Epidermal melanocyte (primary cell): Measurements from ENCODE around the gene FAIM2.

Experiments
- DNase-seq: peaks from one replicate; pipeline ENCODE4 v3.0.0; 2011; ENCODE audit warnings: low spot score; ENCODE audit not compliant: insufficient read length

The FAIM2 gene

GRCh38 chr12:49939707-49940106, 36.0 kb upstream of the FAIM2 start:
- no peak for DNase-seq

- no peak for DNase-seq
Measured at GRCh38 chr12:49939307-49939706, 35.6 kb upstream of the FAIM2 start.

- DNase-seq, result no peak
Measured at GRCh38 chr12:49937639-49938300, 34.1 kb upstream of the FAIM2 start.

DNA sequence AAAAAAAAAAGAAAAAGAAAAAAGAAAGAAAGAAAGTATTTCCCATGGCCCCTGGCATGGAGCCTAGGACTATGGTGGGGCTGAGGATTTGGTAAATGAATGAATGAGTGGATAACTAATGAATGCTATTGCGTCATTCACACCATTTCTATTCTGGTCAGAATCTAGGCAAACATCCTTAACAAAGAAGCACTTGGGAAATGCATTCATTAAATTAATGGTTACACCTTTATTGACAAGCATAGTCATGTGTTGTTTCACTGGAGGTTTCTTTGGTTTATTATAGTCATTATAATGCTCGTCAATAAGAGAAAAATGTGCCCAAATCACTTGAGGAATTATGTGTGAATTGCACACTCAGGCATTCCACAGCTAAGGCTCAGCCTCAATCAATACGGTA, 33.2 kb upstream of the FAIM2 start:
- DNase-seq, result no peak

DNA sequence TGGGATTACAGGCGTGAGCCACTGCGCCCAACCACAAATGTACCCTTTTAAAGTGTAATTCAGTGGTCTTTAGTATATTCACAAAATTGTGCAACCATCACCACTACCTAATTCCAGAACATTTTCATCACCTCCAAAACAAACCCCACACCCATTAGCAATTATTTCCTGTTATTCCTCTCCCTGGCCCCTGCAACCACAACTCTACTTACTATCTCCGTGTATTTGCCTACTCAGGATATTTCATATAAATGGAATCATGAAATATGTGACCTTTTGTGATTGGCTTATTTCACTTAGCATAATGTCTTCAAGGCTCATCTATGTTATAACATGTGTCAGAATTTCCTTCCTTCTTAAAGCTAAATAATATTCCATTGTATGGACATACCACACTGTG, 30.8 kb upstream of the FAIM2 start:
- no peak for DNase-seq

- no peak for DNase-seq
Measured at GRCh38 chr12:49933796-49934195, 30.1 kb upstream of the FAIM2 start.

DNA sequence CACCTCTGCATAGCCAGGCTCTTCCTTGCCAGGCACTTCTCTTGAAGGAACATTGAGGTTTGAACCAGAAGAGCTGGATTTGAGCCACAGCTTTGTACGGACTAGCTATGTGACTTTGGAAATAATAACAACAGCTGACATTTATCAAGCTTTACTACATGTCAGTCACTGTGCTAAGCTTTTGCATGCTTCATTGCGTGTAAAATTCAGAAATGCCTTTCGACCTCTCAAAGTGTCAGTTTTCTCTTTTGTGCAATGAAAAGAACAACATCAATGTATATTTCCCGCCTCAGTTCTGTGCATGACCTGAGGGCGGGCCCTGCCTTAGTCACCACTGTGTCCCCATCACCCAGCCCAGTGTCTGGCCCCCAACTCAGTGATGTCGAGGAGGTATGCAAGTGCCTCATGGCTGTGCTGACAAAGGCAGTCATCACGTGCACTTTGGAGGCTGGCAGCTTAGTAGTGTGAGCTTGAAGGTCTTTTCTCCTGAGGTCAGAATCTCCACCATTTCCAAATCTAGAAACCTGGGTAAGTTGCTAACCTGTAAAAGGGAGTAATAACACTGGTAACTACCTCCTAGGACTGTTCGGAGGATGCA, 28.9 kb upstream of the FAIM2 start:
- DNase-seq, result no peak

- DNase-seq, result no peak
Measured at GRCh38 chr12:49932023-49932422, 28.3 kb upstream of the FAIM2 start.

GRCh38 chr12:49930515-49931288, 27.0 kb upstream of the FAIM2 start:
- DNase-seq, result no peak

GRCh38 chr12:49929581-49929980, 25.9 kb upstream of the FAIM2 start:
- DNase-seq, result no peak

- no peak for DNase-seq
Measured at GRCh38 chr12:49928471-49928870, 24.8 kb upstream of the FAIM2 start.

GRCh38 chr12:49925433-49926204, 21.9 kb upstream of the FAIM2 start:
- no peak for DNase-seq

DNA sequence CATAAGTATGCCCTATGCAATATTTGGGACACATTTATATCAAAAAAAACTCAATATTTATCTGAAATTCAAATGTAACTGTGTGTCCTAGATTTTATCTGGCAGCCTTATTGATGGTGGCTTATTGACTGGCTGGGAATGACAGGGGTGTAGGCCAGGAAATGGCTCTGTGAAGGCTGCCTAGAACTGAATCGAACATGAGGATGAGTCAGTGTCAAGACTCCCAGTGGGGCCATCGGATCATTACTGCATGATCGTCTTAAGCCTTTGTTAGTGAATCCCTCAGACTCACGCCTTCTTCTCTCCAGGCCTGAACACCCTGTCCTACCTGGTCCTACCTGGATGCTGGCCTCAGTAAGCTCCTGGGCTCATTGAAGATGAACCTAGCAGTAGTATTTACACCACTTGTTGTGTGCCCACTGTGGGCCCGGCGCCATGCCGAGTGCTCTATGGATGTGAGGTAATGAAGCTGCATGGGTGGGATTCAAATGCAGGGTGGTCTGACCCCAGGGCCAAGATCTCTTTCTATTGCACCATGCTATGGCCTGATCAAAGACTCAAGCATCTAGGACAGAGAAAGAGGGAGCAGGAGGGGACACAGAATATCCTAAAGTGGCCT, 21.0 kb upstream of the FAIM2 start:
- no peak for DNase-seq

GRCh38 chr12:49923880-49924556, 20.3 kb upstream of the FAIM2 start:
- no peak for DNase-seq

DNA sequence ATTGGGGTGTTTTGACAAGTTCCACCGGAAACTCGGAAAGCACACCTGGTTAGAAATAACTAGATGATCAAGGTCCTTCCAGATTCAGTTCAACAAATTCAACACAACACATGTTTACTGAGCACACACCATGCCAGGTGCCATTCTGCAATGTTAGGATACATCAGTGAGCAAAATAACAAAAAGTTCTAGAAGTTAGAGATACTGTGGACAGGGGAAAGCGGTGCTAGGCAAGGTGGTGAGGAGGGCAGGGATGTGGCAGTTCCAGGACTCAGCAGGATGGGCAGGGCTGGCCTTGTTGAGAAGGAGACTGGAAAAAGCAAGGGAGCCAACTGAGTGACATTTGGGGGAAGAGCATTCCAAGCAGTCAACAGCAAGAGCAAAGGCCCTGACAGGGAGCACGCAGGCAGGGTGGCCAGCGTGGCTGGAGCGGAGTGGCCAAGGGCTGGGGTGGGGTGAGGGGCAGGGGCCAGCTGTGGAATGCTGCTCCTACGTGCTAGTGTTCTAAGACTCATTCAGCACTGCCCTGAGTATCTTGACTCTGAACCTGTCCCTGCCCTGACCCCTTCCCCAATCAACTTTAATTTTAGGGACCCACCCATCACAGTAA, 19.4 kb upstream of the FAIM2 start:
- DNase-seq, result no peak

- DNase-seq, result no peak
Measured at GRCh38 chr12:49922349-49923034, 18.8 kb upstream of the FAIM2 start.

DNA sequence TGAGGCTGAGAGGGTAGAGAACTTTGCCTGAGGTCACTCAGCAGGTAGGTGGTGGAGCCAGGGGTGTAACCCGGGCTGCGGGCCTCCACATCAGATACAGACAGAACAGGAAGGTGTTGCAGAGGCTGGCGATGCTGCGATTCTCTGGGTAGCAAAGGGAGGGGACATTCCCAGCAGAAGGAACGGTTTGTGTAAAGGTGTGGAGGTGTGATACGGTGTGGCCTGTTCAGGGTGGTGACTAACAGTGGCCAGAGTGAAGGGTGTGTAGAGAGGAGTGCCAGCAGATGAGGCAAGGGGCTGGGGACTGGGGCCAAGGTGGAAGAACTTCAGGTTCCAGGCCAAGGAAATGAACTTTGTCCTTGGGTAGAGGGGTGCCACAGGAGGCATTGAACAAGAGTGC, 18.2 kb upstream of the FAIM2 start:
- DNase-seq, result no peak

GRCh38 chr12:49921299-49921698, 17.6 kb upstream of the FAIM2 start:
- DNase-seq, result no peak

DNA sequence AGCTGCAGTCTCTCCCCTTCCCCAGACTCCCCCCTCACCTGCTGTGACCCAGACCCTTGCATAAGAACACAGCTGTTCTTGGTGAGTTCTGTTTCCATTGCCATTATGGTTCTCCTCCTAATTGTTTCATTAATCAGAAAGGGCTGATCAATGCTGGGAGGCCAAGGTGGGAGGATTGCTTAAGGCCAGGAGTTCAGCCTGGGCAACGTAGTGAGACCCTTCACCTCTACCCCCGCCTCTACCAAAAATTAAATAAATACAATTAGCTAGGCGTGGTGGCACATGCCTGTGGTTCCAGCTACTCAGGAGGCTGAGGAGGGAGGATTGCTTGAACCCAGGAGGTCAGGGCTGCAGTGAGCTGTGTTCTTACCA, 17.2 kb upstream of the FAIM2 start:
- DNase-seq, result no peak
